ENCODE data around the gene ETFB.

GRCh38 chr19:51354103-51354741 is 12.0 kb downstream of the ETFB start:
- TF ChIP-seq CTCF (IDR thresholded peaks at IDR 0.05; ENCODE audit: low read depth, low read length) = no peak
- TF ChIP-seq POLR2A (IDR thresholded peaks at IDR 0.05; ENCODE audit: extremely low read depth, insufficient read length) = no peak
- TF ChIP-seq MAX (IDR thresholded peaks at IDR 0.05; ENCODE audit: low read depth, low read length) = no peak
- TF ChIP-seq MYC (IDR thresholded peaks at IDR 0.05; ENCODE audit: low read depth, low read length) = no peak
